Stimulated activated naive CD4-positive, alpha-beta T cell (primary cell): ENCODE measurements around the gene PPP2R1B.

ENCODE experiments used
- DNase-seq, 6 experiments: peaks; one replicate each; lab custom pipeline; 2025; lab: John Stamatoyannopoulos, UW

Gene PPP2R1B

DNA sequence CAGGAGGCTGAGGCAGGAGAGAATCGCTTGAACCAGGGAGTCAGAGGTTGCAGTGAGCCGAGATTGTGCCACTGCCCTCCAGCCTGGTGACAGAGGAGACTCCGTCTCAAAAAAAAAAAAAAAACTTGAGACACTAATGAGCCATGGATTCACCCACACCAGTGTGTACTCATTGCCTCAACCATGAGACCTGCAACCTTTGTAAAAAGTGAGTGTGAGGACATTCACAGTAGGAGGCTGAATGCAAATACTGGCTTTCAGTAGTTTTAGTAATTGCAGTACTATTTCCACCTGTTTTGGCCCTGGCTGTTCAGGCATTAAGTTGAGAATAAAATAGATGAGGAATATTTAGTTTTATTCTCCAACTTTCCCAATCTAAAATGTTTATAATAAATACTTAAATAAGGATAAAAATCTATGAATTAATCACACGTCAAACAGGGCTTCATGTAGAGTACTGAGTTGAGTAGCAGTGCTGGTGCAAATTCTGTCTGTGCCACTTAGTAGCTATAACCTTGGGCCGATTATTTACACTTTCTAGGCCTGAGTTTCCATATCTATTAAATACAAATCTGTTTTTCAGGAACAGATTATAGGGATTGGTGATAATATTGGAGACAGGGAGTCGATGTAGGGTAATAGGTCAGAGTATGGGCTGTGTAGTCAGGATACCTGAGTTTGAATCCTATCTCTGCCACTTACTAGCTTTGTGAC, 72.8 kb downstream of the PPP2R1B start:
- DNase-seq, result no peak

DNA sequence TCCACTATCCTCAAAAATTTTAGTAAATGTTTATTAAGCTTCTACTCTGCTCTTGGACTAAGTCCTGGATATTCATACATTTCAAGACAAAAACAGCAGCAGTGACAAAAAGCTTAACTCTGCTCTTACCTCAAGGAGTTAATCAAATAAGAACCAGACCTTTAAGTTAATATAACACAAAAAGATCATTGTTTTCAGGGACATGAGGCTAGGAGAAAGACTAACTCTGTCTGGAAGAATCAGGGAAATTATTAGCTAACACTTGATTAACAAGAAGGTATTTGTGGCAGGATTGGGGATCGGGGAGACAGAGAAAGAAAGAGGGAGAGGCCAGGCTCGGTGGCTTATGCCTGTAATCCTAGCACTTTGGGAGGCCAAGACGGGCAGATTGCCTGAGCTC, 74.4 kb downstream of the PPP2R1B start:
- no peak for DNase-seq

DNA sequence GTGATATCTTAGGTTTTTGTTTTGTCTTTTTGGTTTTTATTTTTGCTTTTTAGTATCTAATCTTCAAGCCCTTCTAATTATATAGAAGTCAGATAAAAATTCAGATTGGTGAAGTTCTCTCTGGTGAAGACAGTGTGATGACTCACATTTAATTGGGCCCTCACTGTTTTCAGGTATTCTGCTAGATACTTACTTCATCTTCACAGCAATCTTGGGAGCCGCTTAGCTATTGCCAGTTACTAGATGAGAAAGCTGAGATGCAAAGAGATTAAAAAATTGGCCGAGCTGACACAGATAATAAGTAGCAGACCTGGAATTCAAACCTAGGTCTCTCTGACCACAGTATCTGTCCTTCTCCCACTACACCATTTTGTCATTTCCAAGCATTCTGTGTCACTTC, 75.0 kb downstream of the PPP2R1B start:
- no peak for DNase-seq

DNA sequence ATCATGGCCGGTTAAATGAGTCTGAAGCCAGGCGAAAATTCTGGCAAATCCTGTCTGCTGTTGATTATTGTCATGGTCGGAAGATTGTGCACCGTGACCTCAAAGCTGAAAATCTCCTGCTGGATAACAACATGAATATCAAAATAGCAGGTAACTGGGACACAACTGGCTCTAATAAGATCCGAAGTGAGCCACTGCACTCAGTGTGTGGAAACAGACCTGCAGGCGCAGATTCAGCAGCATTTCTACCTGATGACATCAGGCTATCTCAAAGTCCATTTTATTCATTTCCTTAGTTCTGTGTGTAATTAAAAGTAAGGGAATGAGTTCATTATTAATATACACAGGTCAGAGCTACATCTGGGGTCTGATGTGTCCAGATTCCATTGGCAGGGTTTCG, 78.2 kb downstream of the PPP2R1B start:
- DNase-seq, result no peak

DNA sequence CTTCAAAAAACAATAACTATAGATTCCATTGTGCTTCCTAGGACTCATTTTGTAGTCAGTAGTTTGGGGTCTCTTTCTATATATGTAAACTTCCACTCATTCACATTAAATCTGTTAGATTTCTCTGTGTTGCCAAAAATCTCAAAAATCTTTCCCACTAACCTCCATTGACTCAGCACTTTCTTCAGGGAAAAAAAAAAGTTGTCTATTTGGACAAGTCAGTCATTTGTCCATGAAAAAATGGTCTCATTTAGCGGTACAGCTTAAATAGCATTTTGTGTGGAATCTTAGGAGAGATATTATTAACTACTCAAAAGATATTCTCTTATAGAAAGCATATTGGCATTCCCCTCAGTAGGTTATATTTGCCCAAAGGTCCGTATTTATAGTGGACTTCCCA, 81.9 kb downstream of the PPP2R1B start:
- no peak for DNase-seq

DNA sequence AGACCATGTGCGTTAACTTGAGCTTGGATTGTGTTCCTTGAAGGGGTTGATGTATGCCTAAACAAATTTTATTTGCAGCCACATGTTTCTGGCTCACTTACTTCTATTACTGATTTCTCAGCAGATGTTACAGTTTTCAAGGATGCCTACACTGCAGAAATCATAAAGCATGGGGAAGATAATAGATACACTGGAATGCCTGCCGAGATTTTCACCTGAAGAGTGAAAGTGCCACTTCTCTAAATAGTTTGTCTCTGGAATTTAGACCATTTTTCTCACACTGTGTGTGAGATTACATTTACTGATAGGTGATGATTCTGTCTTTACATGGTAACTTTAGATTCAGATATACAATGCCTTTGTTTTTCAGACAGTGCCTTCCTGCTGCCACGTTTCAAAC, 82.4 kb downstream of the PPP2R1B start:
- no peak for DNase-seq

DNA sequence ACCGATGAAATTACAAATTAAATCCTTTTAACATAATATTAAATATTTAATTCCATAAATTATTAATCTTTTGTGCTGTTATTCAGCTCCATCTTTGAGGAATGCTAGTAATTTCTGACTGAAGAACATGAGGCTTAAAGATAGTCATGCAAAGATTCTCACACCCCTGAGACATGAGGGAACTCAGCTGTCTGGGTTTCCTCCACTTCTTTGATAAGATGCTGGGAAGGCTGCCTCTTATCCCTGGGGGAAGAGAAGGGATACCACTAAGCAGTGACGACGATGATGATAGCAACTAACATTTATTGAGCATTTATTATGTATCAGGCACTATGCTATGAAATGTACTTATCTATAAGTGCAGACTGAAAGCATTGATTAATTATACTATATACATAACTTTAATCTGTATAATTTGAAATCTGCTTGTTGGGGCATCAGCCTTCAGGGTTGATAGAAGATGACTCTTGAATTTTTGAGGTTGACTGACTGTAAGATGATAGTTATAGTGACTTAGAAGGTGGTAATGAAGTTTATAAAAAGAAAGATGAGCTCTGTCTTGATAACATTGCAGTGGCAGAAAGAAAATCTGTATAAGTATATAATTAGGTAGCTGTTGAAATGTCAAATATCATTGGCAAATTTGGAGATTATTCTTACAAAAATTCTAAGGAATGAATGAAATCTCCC, 85.6 kb downstream of the PPP2R1B start:
- no peak for DNase-seq
